OCI-LY3 (cell line): ENCODE data around the gene RHBDF2.

Experiments used
- EZH2phosphoT487 ChIP-seq: fragments of 200-600 bp; shearing (Covaris generic); IDR thresholded peaks from 2 replicates; pipeline ENCODE4 v1.6.1; 2018; ENCODE audit warnings: antibody characterized with exemption, mixed run types, low read depth
- TF ChIP-seq, protein P1 (sequence below): fragments of 200-600, 300-600 bp; sonication (generic); IDR thresholded peaks from 2 replicates; pipeline ENCODE4 v1.5.1; 2014; ENCODE audit warnings: antibody characterized with exemption, low read length, low read depth

DNA sequence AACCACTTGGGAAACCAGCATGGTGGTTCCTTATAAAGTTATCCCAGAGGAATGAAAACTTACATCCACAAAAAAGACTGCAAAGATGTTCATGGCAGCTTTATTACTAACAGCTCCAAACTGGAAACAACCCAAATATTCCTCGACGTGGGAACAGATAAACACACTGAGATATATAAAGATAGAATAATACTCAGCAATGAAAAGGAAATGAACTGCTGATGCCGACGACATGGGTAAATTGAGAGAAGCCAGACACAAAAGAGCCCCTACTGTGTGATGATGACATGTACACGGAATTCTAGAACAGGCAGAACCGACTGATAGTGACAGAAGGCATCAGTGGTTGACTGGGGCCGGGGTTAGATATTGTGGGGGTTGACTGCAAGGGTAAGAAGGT is 48.3 kb upstream of the RHBDF2 start:
- TF ChIP-seq, protein P1, sequence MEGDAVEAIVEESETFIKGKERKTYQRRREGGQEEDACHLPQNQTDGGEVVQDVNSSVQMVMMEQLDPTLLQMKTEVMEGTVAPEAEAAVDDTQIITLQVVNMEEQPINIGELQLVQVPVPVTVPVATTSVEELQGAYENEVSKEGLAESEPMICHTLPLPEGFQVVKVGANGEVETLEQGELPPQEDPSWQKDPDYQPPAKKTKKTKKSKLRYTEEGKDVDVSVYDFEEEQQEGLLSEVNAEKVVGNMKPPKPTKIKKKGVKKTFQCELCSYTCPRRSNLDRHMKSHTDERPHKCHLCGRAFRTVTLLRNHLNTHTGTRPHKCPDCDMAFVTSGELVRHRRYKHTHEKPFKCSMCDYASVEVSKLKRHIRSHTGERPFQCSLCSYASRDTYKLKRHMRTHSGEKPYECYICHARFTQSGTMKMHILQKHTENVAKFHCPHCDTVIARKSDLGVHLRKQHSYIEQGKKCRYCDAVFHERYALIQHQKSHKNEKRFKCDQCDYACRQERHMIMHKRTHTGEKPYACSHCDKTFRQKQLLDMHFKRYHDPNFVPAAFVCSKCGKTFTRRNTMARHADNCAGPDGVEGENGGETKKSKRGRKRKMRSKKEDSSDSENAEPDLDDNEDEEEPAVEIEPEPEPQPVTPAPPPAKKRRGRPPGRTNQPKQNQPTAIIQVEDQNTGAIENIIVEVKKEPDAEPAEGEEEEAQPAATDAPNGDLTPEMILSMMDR, result no peak
- TF ChIP-seq EZH2phosphoT487, result no peak
